Measurements from ENCODE around the gene CPNE4. TPM values are rescaled to one million over a fixed set of nuclear protein-coding genes. Genes with fewer than 3 reads are reported as not detected.

The CPNE4 gene
- total and polyA plus RNA-seq, 9 of the 15 experiments (the other 6 are each of a cell fraction or from before 2014, with no cell fraction given) = not detected

GRCh38 chr3:132038198-132038825 is 3.5 kb upstream of the CPNE4 start (continued):
- TF ChIP-seq, protein P1, sequence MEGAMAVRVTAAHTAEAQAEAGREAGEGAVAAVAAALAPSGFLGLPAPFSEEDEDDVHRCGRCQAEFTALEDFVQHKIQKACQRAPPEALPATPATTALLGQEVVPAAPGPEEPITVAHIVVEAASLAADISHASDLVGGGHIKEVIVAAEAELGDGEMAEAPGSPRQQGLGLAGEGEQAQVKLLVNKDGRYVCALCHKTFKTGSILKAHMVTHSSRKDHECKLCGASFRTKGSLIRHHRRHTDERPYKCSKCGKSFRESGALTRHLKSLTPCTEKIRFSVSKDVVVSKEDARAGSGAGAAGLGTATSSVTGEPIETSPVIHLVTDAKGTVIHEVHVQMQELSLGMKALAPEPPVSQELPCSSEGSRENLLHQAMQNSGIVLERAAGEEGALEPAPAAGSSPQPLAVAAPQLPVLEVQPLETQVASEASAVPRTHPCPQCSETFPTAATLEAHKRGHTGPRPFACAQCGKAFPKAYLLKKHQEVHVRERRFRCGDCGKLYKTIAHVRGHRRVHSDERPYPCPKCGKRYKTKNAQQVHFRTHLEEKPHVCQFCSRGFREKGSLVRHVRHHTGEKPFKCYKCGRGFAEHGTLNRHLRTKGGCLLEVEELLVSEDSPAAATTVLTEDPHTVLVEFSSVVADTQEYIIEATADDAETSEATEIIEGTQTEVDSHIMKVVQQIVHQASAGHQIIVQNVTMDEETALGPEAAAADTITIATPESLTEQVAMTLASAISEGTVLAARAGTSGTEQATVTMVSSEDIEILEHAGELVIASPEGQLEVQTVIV (CRISPR knock-in tag; IDR thresholded peaks at IDR 0.05; ENCODE audit: borderline replicate concordance) = no peak
- no peak for TF ChIP-seq ZNF764 (CRISPR knock-in tag; IDR thresholded peaks at IDR 0.05; ENCODE audit: low read depth)

- no TSS peak for BruUV-seq (replicated peaks)
- Histone ChIP-seq H3K79me2 (ENCODE audit: control insufficient read depth, insufficient read depth, low read length) (no peaks in the 10 kb centered on the region), H3K4me2 (ENCODE audit: insufficient read depth, low read length) (no peak overlapping the region), H3K27me3 (ENCODE audit: control insufficient read depth in 2 of 2, insufficient read depth in 2 of 2, low read length in 2 of 2) (no peaks in the 10 kb centered on the region), H3K9ac (ENCODE audit: insufficient read depth in 1 of 2, low read depth in 2 of 2, low read length in 2 of 2) (no peak overlapping the region), H3K27ac (ENCODE audit: extremely low read depth, low read depth, low read length) (no peak overlapping the region), H4K20me1 (replicated peaks; ENCODE audit: control insufficient read depth, insufficient read depth, low read length) (no peaks in the 10 kb centered on the region), H3K4me3 (no peak overlapping the region), H3K9me3 (replicated peaks; ENCODE audit: control insufficient read depth, insufficient read depth, low read depth, low read length) (no peaks in the 10 kb centered on the region), H3K9me1 (ENCODE audit: control insufficient read depth, insufficient read depth, low read length) (no peaks in the 10 kb centered on the region), H3K4me1 (replicated peaks in 1 of 2; ENCODE audit: control insufficient read depth in 2 of 2, insufficient read depth in 2 of 2, low read length in 2 of 2) (peaks cover 0 to 5% of the 10 kb centered on the region in 2 experiments; a peak in 1 of 5 replicates), H2AFZ (ENCODE audit: low read depth, low read length) (no peak overlapping the region), H3K36me3 (ENCODE audit: control insufficient read depth, insufficient read depth, low read length) (no peaks in the 10 kb centered on the region)
- in situ Hi-C loops (cut with MboI) = no loop called here
- CTCF ChIA-PET (ENCODE audit: low intra/inter-chr PET ratio) = no interaction called here
- POLR2A ChIA-PET = interaction anchor here (0.7 kb wide), 1 partner anchor 42 kb away, joined by 3 read pairs; no protein-coding TSS in a partner anchor
- WGBS (ENCODE audit: insufficient coverage, low coverage, missing lambda C conversion rate) = 0% methylated on average over 3 of the region's 3 CpGs
- intact Hi-C loops (cut with micrococcal nuclease) = loop anchor here (5.0 to 10.0 kb wide), 2 partner anchors 145 to 493 kb away; no protein-coding TSS in a partner anchor
- no peak for ATAC-seq
- no peak for DNase-seq (ENCODE audit: extremely low read depth in 1 of 4, low spot score in 3 of 4)
- no peak for FAIRE-seq
- TF ChIP-seq ETV6 (IDR thresholded peaks at IDR 0.05; ENCODE audit: borderline replicate concordance in 1 of 2, low read depth in 2 of 2, low read length in 1 of 2) (no peak), ETV6 (CRISPR knock-in tag; IDR thresholded peaks at IDR 0.05; ENCODE audit: borderline replicate concordance) (no peak), CBX8 (IDR thresholded peaks at IDR 0.05; ENCODE audit: borderline replicate concordance, extremely low read depth, low read depth, low read length, poor library complexity, severe bottlenecking) (no peak), CBFA2T2 (conservative IDR thresholded peaks at IDR 0.05) (no peak), SP1 (CRISPR knock-in tag; IDR thresholded peaks at IDR 0.05) (no peak), ZNF778 (CRISPR knock-in tag; IDR thresholded peaks at IDR 0.05) (no peak), ZEB2 (IDR thresholded peaks at IDR 0.05) (no peak), FOXK1 (CRISPR knock-in tag; IDR thresholded peaks at IDR 0.05; ENCODE audit: borderline replicate concordance) (no peak), ZNF197 (CRISPR knock-in tag; IDR thresholded peaks at IDR 0.05; ENCODE audit: low read depth) (no peak), PHTF2 (CRISPR knock-in tag; IDR thresholded peaks at IDR 0.05) (no peak), TEAD1 (CRISPR knock-in tag; IDR thresholded peaks at IDR 0.05) (no peak), HMG20B (CRISPR knock-in tag; IDR thresholded peaks at IDR 0.05) (no peak), GMEB1 (CRISPR knock-in tag; IDR thresholded peaks at IDR 0.05) (no peak), ARID1B (IDR thresholded peaks at IDR 0.05) (no peak), ZNF77 (CRISPR knock-in tag; IDR thresholded peaks at IDR 0.05) (no peak)
These were observed 2.8 kb upstream of the CPNE4 start for GRCh38 chr3:132037581-132037980.

All from K562 (cell line).